ENCODE results near the gene RBMS3. TPM values are rescaled to one million over a fixed set of nuclear protein-coding genes. Genes with fewer than 3 reads are reported as not detected.

RBMS3 gene
- total RNA-seq, 3 donors from 2014 or later = 48.4 to 117 (median 103) TPM

- intact Hi-C loops (cut with DNase I; ENCODE audit: low total_unique reads) = loop anchor here (2.0 to 5.0 kb wide), 2 partner anchors 31 to 92 kb away; no protein-coding TSS in a partner anchor
- H3K27ac ChIP-seq = no peak overlapping the region
- no peaks in the 10 kb centered on the region for H3K27me3 ChIP-seq
- no peaks in the 10 kb centered on the region for H3K36me3 ChIP-seq
- TF ChIP-seq CTCF (IDR thresholded peaks at IDR 0.05) (no peak), POLR2AphosphoS5 (IDR thresholded peaks at IDR 0.05) (no peak), POLR2A (IDR thresholded peaks at IDR 0.05) (no peak)
- H3K9me3 ChIP-seq = no peaks in the 10 kb centered on the region
- DNase-seq (ENCODE audit: low spot score in 2 of 2) = no peak
- no peaks in the 10 kb centered on the region for H3K4me1 ChIP-seq
- H3K4me3 ChIP-seq = no peak overlapping the region
These were observed 313.4 kb downstream of the RBMS3 start for GRCh38 chr3:29594261-29594660.

GRCh38 chr3:29597376-29598008 is 316.6 kb downstream of the RBMS3 start:
- no peak for DNase-seq (ENCODE audit: low spot score in 2 of 2)
- Histone ChIP-seq H3K4me3 (no peak overlapping the region), H3K36me3 (no peaks in the 10 kb centered on the region), H3K27me3 (no peaks in the 10 kb centered on the region), H3K4me1 (no peaks in the 10 kb centered on the region), H3K27ac (no peak overlapping the region), H3K9me3 (no peaks in the 10 kb centered on the region)
- TF ChIP-seq POLR2AphosphoS5 (IDR thresholded peaks at IDR 0.05) (no peak), CTCF (IDR thresholded peaks at IDR 0.05) (no peak), POLR2A (IDR thresholded peaks at IDR 0.05) (no peak)
- intact Hi-C loops (cut with DNase I; ENCODE audit: low total_unique reads) = no loop called here

- Histone ChIP-seq H3K9me3 (no peaks in the 10 kb centered on the region), H3K4me3 (no peak overlapping the region), H3K4me1 (no peaks in the 10 kb centered on the region), H3K36me3 (no peaks in the 10 kb centered on the region), H3K27me3 (no peaks in the 10 kb centered on the region), H3K27ac (no peak overlapping the region)
- intact Hi-C loops (cut with DNase I; ENCODE audit: low total_unique reads) = no loop called here
- DNase-seq (ENCODE audit: low spot score in 2 of 2) = no peak
- no peak for TF ChIP-seq CTCF (IDR thresholded peaks at IDR 0.05)
- TF ChIP-seq POLR2AphosphoS5 (IDR thresholded peaks at IDR 0.05) = no peak
- no peak for TF ChIP-seq POLR2A (IDR thresholded peaks at IDR 0.05)
These were observed 321.2 kb downstream of the RBMS3 start for GRCh38 chr3:29601861-29602585.

GRCh38 chr3:29605845-29606244 is 325.0 kb downstream of the RBMS3 start:
- intact Hi-C loops (cut with DNase I; ENCODE audit: low total_unique reads) = no loop called here
- TF ChIP-seq POLR2AphosphoS5 (IDR thresholded peaks at IDR 0.05) (no peak), CTCF (IDR thresholded peaks at IDR 0.05) (no peak), POLR2A (IDR thresholded peaks at IDR 0.05) (no peak)
- DNase-seq (ENCODE audit: low spot score in 2 of 2) = no peak
- no peaks in the 10 kb centered on the region for H3K9me3 ChIP-seq
- H3K27me3 ChIP-seq = no peaks in the 10 kb centered on the region
- no peaks in the 10 kb centered on the region for H3K4me1 ChIP-seq
- H3K27ac ChIP-seq = no peak overlapping the region
- H3K4me3 ChIP-seq = no peak overlapping the region
- no peaks in the 10 kb centered on the region for H3K36me3 ChIP-seq

- Histone ChIP-seq H3K27ac (no peak overlapping the region), H3K4me1 (no peaks in the 10 kb centered on the region), H3K4me3 (no peak overlapping the region), H3K36me3 (no peaks in the 10 kb centered on the region), H3K27me3 (no peaks in the 10 kb centered on the region), H3K9me3 (no peaks in the 10 kb centered on the region)
- TF ChIP-seq CTCF (IDR thresholded peaks at IDR 0.05) = no peak
- DNase-seq (ENCODE audit: low spot score in 2 of 2) = no peak
- intact Hi-C loops (cut with DNase I; ENCODE audit: low total_unique reads) = no loop called here
These were observed 325.5 kb downstream of the RBMS3 start for GRCh38 chr3:29606416-29606815.
